SK-N-SH (cell line): ENCODE data around the gene PBX2. TPM values are rescaled to one million over a fixed set of nuclear protein-coding genes. Genes with fewer than 3 reads are reported as not detected.

ENCODE experiments used
- CTCF ChIA-PET: fragments of 300-600, 350-600 bp; formaldehyde crosslinking; extraction: SDS; loops from one replicate; lab custom pipeline; 2021; lab: Yijun Ruan, JAX
- POLR2A ChIA-PET: fragments of 350-600 bp; sonication (Branson Sonifier 250); formaldehyde crosslinking; extraction: SDS; loops from one replicate; lab custom pipeline; 2020; ENCODE audit warnings: antibody characterized with exemption, inconsistent platforms; lab: Yijun Ruan, JAX
- DNase-seq: peaks from one replicate; pipeline ENCODE4 v3.0.0; 2012
- H2AFZ ChIP-seq: fragments of 200-600 bp; sonication (generic); 2 replicates; pipeline ENCODE4 v1.8.1; 2016; ENCODE audit warnings: antibody characterized with exemption, mild to moderate bottlenecking, low read depth
- H3F3A ChIP-seq: fragments of 200-600 bp; sonication (generic); replicated peaks from 2 replicates; pipeline ENCODE3; 2016; ENCODE audit warnings: antibody characterized with exemption, mild to moderate bottlenecking; ENCODE audit not compliant: insufficient read depth
- H3K27ac ChIP-seq, 2 experiments: fragments of 200-500 bp in 1 of 2; fragments of 200-600 bp in 1 of 2; sonication (Bioruptor generic) in 1 of 2; sonication (generic), shearing (Covaris generic) in 1 of 2; 2 replicates each; pipeline versions ENCODE4 v1.5.1 to v1.6.1; 2014 to 2016; ENCODE audit warnings: low read depth in 2 of 2, inconsistent platforms in 1 of 2, low read length in 1 of 2, mild to moderate bottlenecking in 1 of 2, mixed read lengths in 1 of 2
- H3K27me3 ChIP-seq: fragments of 200-600 bp; sonication (generic), shearing (Covaris generic); 2 replicates; pipeline ENCODE4 v1.6.1; 2016; ENCODE audit warnings: mixed run types; ENCODE audit not compliant: insufficient read depth
- H3K36me3 ChIP-seq, 2 experiments: fragments of 200-500 bp in 1 of 2; fragments of 200-600 bp in 1 of 2; sonication (Bioruptor generic) in 1 of 2; sonication (generic) in 1 of 2; replicated peaks in 1 of 2; 2 replicates each; pipeline versions ENCODE3 to v1.5.1; 2014 to 2016; ENCODE audit warnings: low read length in 1 of 2, mild to moderate bottlenecking in 1 of 2; ENCODE audit not compliant: insufficient read depth in 2 of 2, control insufficient read depth in 1 of 2
- H3K4me1 ChIP-seq, 2 experiments: fragments of 200-500 bp in 1 of 2; fragments of 200-600 bp in 1 of 2; sonication (Bioruptor generic) in 1 of 2; sonication (generic), shearing (Covaris generic) in 1 of 2; 2 replicates each; pipeline versions ENCODE4 v1.5.1 to v1.6.1; 2014 to 2016; ENCODE audit warnings: low read depth in 1 of 2, low read length in 1 of 2, mixed run types in 1 of 2; ENCODE audit not compliant: insufficient read depth in 2 of 2, control insufficient read depth in 1 of 2
- H3K4me2 ChIP-seq: fragments of 200-600 bp; sonication (generic), shearing (Covaris generic); 2 replicates; pipeline ENCODE4 v1.6.1; 2017; ENCODE audit warnings: mixed run types
- H3K4me3 ChIP-seq, 2 experiments: fragments of 200-500 bp in 1 of 2; fragments of 200-600 bp in 1 of 2; sonication (Bioruptor generic) in 1 of 2; sonication (generic), shearing (Covaris generic) in 1 of 2; 2 replicates each; pipeline versions ENCODE4 v1.5.1 to v1.8.1; 2014 to 2016; ENCODE audit warnings: low read depth in 2 of 2, inconsistent platforms in 1 of 2, low read length in 1 of 2, mild to moderate bottlenecking in 1 of 2, mixed read lengths in 1 of 2, moderate library complexity in 1 of 2
- H3K79me2 ChIP-seq: fragments of 200-600 bp; sonication (generic); 2 replicates; pipeline ENCODE4 v1.8.1; 2017; ENCODE audit warnings: mild to moderate bottlenecking; ENCODE audit not compliant: insufficient read depth
- H3K9ac ChIP-seq: fragments of 200-600 bp; sonication (generic); 2 replicates; pipeline ENCODE4 v1.6.1; 2017; ENCODE audit warnings: mixed run types
- H3K9me2 ChIP-seq: fragments of 200-600 bp; sonication (generic); 2 replicates; pipeline ENCODE4 v1.6.1; 2017; ENCODE audit warnings: mixed run types
- H3K9me3 ChIP-seq: fragments of 200-600 bp; sonication (generic); 2 replicates; pipeline ENCODE4 v1.6.1; 2017; ENCODE audit warnings: mixed run types, mild to moderate bottlenecking, moderate library complexity
- H4K20me1 ChIP-seq: fragments of 200-600 bp; sonication (generic); 2 replicates; pipeline ENCODE4 v1.6.1; 2017; ENCODE audit warnings: mild to moderate bottlenecking, mixed run types; ENCODE audit not compliant: insufficient read depth
- CTCF ChIP-seq: fragments of 200-600 bp; sonication (generic); IDR thresholded peaks from 2 replicates; pipeline ENCODE4 v1.6.1; 2017; ENCODE audit warnings: antibody characterized with exemption, mild to moderate bottlenecking, moderate library complexity
- EP300 ChIP-seq, 2 experiments: IDR thresholded peaks; 2 replicates each; pipeline versions ENCODE4 v1.4.0 to v1.6.1; 2012; ENCODE audit warnings: borderline replicate concordance in 1 of 2, low read depth in 1 of 2, low read length in 1 of 2
- EZH2phosphoT487 ChIP-seq: fragments of 200-600 bp; sonication (generic); IDR thresholded peaks from 2 replicates; pipeline ENCODE4 v1.6.1; 2017; ENCODE audit warnings: low read depth, mixed run types, mild to moderate bottlenecking, antibody characterized with exemption, moderate library complexity, borderline replicate concordance
- FOXJ3 ChIP-seq: sonication (generic); formaldehyde crosslinking; IDR thresholded peaks from 2 replicates; pipeline ENCODE4 v1.5.1; 2020; ENCODE audit warnings: mild to moderate bottlenecking, missing genetic modification reagents
- MEF2A ChIP-seq: IDR thresholded peaks from 2 replicates; pipeline ENCODE4 v1.4.0; 2012; ENCODE audit warnings: low read depth, borderline replicate concordance
- MXI1 ChIP-seq: IDR thresholded peaks from 2 replicates; pipeline ENCODE4 v1.6.1; 2012; ENCODE audit warnings: mild to moderate bottlenecking, low read depth, low read length, improper control_type of control experiment
- NFIC ChIP-seq: IDR thresholded peaks from 2 replicates; pipeline ENCODE4 v1.4.0; 2012; ENCODE audit warnings: borderline replicate concordance
- NRF1 ChIP-seq: IDR thresholded peaks from 2 replicates; pipeline ENCODE4 v1.6.1; 2012; ENCODE audit warnings: low read depth, mild to moderate bottlenecking, low read length
- POLR2AphosphoS5 ChIP-seq: IDR thresholded peaks from 2 replicates; pipeline ENCODE4 v1.6.1; 2012; ENCODE audit warnings: low read depth, low read length
- RCOR1 ChIP-seq: fragments of 150-350 bp; IDR thresholded peaks from 2 replicates; pipeline ENCODE4 v1.6.1; 2017; ENCODE audit warnings: antibody characterized with exemption, low read length
- REST ChIP-seq: IDR thresholded peaks from 2 replicates; pipeline ENCODE4 v1.6.1; 2012; ENCODE audit warnings: mild to moderate bottlenecking, low read depth, low read length, moderate library complexity
- RFX5 ChIP-seq: IDR thresholded peaks from 2 replicates; pipeline ENCODE4 v1.6.1; 2012; ENCODE audit warnings: mild to moderate bottlenecking, improper control_type of control experiment, low read length
- RXRA ChIP-seq: IDR thresholded peaks from 2 replicates; pipeline ENCODE4 v1.4.0; 2012; ENCODE audit warnings: low read depth, mild to moderate bottlenecking, borderline replicate concordance
- SIN3A ChIP-seq: IDR thresholded peaks from 2 replicates; pipeline ENCODE4 v1.6.1; 2012; ENCODE audit warnings: low read depth, mild to moderate bottlenecking, low read length, moderate library complexity, borderline replicate concordance
- TAF1 ChIP-seq: IDR thresholded peaks from 2 replicates; pipeline ENCODE4 v1.6.1; 2012; ENCODE audit warnings: low read depth, mild to moderate bottlenecking, low read length, moderate library complexity, borderline replicate concordance
- TEAD4 ChIP-seq: IDR thresholded peaks from 2 replicates; pipeline ENCODE4 v1.4.0; 2012; ENCODE audit warnings: mild to moderate bottlenecking, borderline replicate concordance; ENCODE audit not compliant: insufficient read depth
- WGBS: methylation state at CpG from one replicate; pipeline ENCODE4 v1.1.6; 2017; ENCODE audit warnings: low lambda C conversion rate; 5-methylcytosine and 5-hydroxymethylcytosine counted together
- polyA plus RNA-seq, 3 experiments: library from polyadenylated mRNA; depleted of rRNA; stranded (reverse); fragments of >200 nt; gene quantifications; 2 replicates each; pipeline ENCODE4 v1.2.3, GENCODE V29; 2012
- TF ChIP-seq, protein P1 (sequence below): IDR thresholded peaks from 2 replicates; pipeline ENCODE4 v1.4.0; 2012; ENCODE audit warnings: low read depth
- TF ChIP-seq, protein P2 (sequence below): fragments of 150-350 bp; IDR thresholded peaks from 2 replicates; pipeline ENCODE4 v1.6.1; 2017; ENCODE audit warnings: antibody characterized with exemption, low read length, low read depth, borderline replicate concordance

The PBX2 gene
- polyA plus RNA-seq, 1 of the 3 experiments (the other 2 are of a cell fraction) = 74.5 TPM

- Histone ChIP-seq H3K4me3 (no peak overlapping the region), H3K4me1 (peaks cover 8 to 28% of the 10 kb centered on the region in 2 experiments; a peak in 3 of 4 replicates), H3K9ac (no peak overlapping the region), H3K9me2 (no peaks in the 10 kb centered on the region), H3K79me2 (peaks cover 42% of the 10 kb centered on the region), H3K36me3 (peaks cover 0 to 27% of the 10 kb centered on the region in 2 experiments), H2AFZ (no peak overlapping the region), H3K9me3 (no peaks in the 10 kb centered on the region), H3K27me3 (no peaks in the 10 kb centered on the region), H3K4me2 (no peak overlapping the region), H4K20me1 (no peaks in the 10 kb centered on the region), H3K27ac (no peak overlapping the region; a peak in 1 of 4 replicates), H3F3A (peaks cover 13% of the 10 kb centered on the region)
- 97% methylated on average over 3 of the region's 4 CpGs for WGBS
- ChIA-PET CTCF (interaction anchor here (2.4 kb wide), 1 partner anchor 55 kb away, joined by 5 read pairs; no protein-coding TSS in a partner anchor), POLR2A (no interaction called here)
- DNase-seq = no peak
- TF ChIP-seq RXRA (no peak), MXI1 (no peak), NRF1 (no peak), REST (no peak), FOXJ3 (CRISPR knock-in tag) (no peak), EZH2phosphoT487 (no peak), TAF1 (no peak), RCOR1 (no peak), POLR2AphosphoS5 (no peak), CTCF (no peak), MEF2A (no peak), NFIC (no peak), RFX5 (no peak), TEAD4 (no peak), SIN3A (no peak), EP300 (IDR thresholded peaks at IDR 0.05; ENCODE audit: borderline replicate concordance in 1 of 2, low read depth in 1 of 2, low read length in 1 of 2) (no peak)
- TF ChIP-seq, protein P1, sequence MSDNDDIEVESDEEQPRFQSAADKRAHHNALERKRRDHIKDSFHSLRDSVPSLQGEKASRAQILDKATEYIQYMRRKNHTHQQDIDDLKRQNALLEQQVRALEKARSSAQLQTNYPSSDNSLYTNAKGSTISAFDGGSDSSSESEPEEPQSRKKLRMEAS = no peak
- TF ChIP-seq, protein P2, sequence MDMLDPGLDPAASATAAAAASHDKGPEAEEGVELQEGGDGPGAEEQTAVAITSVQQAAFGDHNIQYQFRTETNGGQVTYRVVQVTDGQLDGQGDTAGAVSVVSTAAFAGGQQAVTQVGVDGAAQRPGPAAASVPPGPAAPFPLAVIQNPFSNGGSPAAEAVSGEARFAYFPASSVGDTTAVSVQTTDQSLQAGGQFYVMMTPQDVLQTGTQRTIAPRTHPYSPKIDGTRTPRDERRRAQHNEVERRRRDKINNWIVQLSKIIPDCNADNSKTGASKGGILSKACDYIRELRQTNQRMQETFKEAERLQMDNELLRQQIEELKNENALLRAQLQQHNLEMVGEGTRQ = no peak
Observed at GRCh38 chr6:32173051-32173727, 16.8 kb downstream of the PBX2 start.
